Lower leg skin (tissue), 3 donors: ENCODE measurements around the gene TXN.

ENCODE experiments used
- CTCF ChIP-seq, 3 donors: fragments of 450-650 bp; IDR thresholded peaks; one replicate each; pipeline ENCODE4 v1.5.1; 2016; ENCODE audit warnings: antibody characterized with exemption in 3 of 3, mild to moderate bottlenecking in 3 of 3, moderate library complexity in 2 of 3
- POLR2A ChIP-seq, 2 donors: fragments of 450-650 bp; IDR thresholded peaks; one replicate each; pipeline ENCODE4 v1.6.1; 2016 to 2017; ENCODE audit warnings: antibody characterized with exemption in 2 of 2, mild to moderate bottlenecking in 1 of 2, moderate library complexity in 1 of 2

GRCh38 chr9:110228321-110228720 is 28.0 kb downstream of the TXN start:
- TF ChIP-seq CTCF (IDR thresholded peaks at IDR 0.05) (no peak), POLR2A (IDR thresholded peaks at IDR 0.05) (no peak)
